Activated gamma-delta T cell treated with Interleukin-2 at 50 U/mL for 16 hours (primary cell): ENCODE measurements around the gene MAGT1.
"Not testable (repeated sequence)": the region's sequence is repeated elsewhere in the genome, so short reads cannot be mapped to it uniquely, and the experiment has no call there.

Experiments used
- DNase-seq: peaks from one replicate; pipeline ENCODE4 v3.0.0-alpha.2; 2020

The MAGT1 gene

GRCh38 chrX:77821989-77822388 lies 73.2 kb downstream of the MAGT1 start:
- DNase-seq, result not testable (repeated sequence)

DNA sequence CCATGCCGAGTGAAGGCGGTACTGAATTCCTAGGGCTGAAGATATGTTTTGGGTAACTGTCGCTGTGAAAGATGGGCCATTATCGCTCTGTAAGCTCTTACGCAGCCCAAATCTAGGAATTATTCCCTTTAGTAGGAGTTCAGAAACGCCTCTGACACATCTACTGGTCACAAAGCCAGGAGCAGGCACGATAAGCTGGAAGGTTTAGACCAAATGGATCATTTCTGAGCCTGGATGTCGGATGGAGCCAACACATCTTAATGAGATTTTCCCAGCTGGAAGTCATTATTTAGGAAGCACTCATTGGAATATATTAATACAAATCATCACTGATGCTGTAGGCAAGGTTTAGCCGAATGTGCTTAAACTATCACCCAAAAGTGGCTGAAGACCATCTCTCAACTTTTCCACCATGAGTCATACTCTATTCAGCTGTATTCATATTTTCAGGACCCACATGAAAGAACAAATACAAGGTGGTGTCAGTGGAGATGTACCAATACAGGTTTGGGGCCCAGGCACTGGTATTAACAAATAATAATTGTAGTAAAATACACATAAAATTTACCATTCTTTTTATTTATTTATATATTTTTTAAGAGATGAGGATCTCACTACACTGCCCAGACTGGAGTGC lies 75.0 kb downstream of the MAGT1 start:
- DNase-seq, result no peak

DNA sequence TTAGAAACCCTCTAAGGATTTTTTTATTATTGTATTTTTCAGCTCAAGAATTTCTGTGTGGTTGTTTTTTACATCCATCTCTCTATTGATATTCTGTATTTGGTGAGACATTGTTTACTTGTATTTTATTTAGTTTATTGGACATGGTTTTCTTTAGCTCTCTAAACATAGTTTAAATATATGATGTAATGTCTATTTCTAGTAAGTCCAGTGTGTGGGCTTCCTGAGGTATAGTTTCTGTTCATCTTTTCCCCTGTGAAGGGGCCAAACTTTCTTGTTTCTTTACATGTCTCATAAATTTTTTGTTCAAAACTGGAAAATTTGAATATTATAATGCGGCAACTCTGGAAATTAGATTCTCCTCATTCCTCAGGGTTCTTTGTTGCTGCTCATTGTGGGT lies 81.0 kb downstream of the MAGT1 start:
- no peak for DNase-seq

DNA sequence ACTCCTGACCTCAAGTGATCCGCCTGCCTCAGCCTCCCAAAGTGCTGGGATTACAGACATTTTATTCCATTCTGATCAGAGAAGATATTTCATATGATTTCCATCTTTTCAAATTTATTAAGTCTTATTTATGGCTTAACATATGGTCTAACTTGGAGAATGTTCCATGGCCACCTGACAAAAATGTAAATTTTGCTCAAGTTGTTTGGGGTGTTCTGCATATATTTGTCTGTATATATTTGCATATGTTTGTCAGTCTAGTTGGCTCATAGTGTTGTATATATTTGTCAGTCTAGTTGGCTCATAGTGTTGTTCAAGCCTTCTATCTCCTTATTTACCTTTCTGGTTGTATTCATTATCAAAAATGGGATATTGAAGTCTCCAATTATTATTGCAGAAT lies 93.0 kb downstream of the MAGT1 start:
- no peak for DNase-seq

DNA sequence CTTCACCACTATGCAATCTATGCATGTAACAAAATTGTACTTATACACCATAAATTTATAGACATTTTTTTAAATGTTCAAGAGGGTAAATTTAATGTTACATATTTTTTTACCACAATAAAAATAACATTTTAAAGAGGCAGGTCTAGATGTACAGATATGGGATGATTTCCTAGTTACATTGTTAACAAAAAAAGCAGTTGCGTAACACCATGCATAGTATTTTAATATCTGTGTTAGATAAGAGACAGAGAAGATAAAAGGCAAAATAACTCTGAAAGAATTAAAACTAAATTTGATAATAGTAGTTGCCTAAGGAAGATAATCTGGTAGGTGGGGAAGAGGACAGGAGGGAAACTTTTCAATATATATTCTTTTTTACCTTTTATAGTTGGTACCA lies 100.1 kb downstream of the MAGT1 start:
- DNase-seq, result no peak

DNA sequence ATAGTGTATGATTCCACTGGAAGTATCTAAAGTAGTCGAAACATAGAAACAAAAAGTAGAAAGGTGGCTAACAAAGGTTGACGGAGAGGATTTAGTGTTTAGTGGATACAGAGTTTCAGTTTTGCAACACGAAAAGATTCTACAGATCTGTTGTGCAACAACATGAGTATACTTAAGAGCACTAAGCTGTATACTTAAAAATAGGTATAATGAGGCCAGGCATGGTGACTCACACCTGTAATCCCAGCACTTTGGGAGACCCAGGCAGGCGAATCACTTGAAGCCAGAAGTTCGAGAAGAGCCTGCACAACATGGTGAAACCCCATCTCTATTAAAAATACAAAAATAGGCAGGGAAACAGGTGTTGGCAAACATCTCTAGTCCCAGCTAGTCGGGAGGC lies 101.3 kb downstream of the MAGT1 start:
- DNase-seq, result no peak

- no peak for DNase-seq
These were observed 107.2 kb downstream of the MAGT1 start for GRCh38 chrX:77788050-77788449.

DNA sequence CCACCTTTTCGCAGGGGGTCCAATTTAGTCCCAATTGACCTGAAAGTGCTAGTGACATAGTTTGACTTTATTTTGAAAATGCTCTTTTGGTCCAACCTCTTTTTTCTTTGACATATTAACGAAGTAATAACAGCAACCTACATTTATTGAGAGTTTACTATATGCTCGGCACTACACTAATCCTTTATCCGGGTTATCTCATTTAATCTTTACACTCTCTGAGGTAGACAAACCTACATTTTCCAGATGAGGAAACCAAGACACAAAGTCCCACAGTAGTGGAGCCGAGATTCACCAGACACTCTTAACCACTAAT lies 108.9 kb downstream of the MAGT1 start:
- no peak for DNase-seq

DNA sequence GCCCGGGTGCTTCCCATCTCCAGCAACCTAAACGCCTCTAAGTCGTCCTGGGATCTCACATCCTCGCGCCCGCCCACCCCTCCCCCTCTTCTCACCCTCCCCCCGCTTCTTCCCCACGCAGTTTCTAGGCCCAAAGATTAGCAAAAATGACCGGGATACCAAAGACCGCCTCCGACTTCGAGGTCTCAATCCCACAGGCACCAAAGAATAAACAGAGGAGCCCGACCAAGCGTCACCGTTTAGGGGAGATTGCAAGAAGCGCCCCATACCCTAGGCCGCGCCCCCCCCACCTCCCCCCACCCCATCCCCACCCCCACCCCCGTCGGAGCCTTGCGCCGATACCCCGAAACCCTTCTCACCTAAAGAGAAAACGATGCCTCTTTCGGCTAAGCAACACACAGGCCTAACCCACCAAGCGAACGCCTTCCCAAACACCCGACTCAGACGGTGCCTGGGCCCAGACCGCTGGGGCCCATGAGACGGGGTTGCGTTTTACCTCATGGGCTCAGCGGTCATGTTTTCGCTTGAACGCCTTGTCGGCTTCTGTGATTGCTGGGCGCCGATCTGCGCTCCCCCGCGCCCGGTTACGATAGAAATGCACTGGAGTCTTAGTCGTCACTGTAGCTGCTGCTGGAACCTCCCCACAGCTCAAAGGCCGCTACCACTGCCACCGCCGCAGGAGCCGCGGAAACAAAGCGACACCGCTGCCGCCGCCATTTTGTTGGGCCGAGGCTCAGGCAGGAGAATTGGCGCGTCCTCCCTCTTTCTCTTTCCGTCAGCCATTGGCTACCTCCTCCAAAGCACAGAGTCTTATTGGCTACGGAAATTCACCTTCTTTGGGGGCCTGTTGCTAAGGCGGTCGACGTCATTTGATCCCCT lies 109.5 kb downstream of the MAGT1 start, which contains the start of gene ATRX:
Gene ATRX (minus strand): TSS at position 731 of the 879 bp plus-strand sequence. CDS start 215 bp downstream, at position 516.
- DNase-seq, result peak; percentile 67

DNA sequence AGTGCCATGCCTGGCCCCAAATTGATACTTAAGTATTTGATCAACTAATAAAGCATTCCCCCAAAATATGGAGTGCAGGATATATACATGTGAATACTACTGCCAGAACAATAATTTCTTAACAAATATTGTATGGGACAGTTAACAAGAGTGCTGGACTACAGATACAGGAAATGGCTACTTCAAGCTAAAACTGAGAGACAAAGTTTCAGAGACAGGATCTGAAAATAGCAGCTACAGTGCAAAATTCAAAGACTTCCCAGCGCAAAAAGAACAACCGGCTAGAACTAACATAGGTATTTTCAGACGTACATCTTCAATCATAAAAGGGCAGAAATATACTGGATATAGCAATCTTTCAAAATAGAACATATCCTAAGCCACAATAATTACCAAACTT lies 115.5 kb downstream of the MAGT1 start:
- DNase-seq, result no peak

GRCh38 chrX:77776659-77777058 lies 118.6 kb downstream of the MAGT1 start:
- DNase-seq, result no peak
